Fibroblast of mammary gland (primary cell): Measurements from ENCODE around the gene LDAF1.
"Not testable (repeated sequence)": the region's sequence is repeated elsewhere in the genome, so short reads cannot be mapped to it uniquely, and the experiment has no call there.

Experiments
- DNase-seq: peaks from one replicate; pipeline ENCODE4 v3.0.0-alpha.2; 2010; ENCODE audit warnings: low read depth
- H3K4me3 ChIP-seq: 2 replicates; pipeline ENCODE4 v1.5.1; 2011; ENCODE audit warnings: low read depth, mild to moderate bottlenecking, low read length, moderate library complexity; ENCODE audit not compliant: control insufficient read depth
- CTCF ChIP-seq: conservative IDR thresholded peaks from 2 replicates; pipeline ENCODE4 v1.5.1; 2011; ENCODE audit warnings: low read depth, low read length, inconsistent platforms; ENCODE audit not compliant: control insufficient read depth, insufficient read depth

LDAF1 gene

GRCh38 chr16:21163576-21163975 is 5.1 kb downstream of the LDAF1 start:
- no peak for TF ChIP-seq CTCF
- H3K4me3 ChIP-seq: no peak overlapping the region
- no peak for DNase-seq

- H3K4me3 ChIP-seq: no peak overlapping the region
- TF ChIP-seq CTCF: no peak
- DNase-seq: no peak
Observed at GRCh38 chr16:21164521-21165168, 6.2 kb downstream of the LDAF1 start.

GRCh38 chr16:21166561-21166961 is 8.1 kb downstream of the LDAF1 start:
- H3K4me3 ChIP-seq: no peak overlapping the region
- no peak for TF ChIP-seq CTCF
- DNase-seq: peak; percentile 22

GRCh38 chr16:21167360-21167759 is 8.9 kb downstream of the LDAF1 start:
- H3K4me3 ChIP-seq: no peak overlapping the region
- peak; percentile 92 for DNase-seq
- no peak for TF ChIP-seq CTCF

- no peak for DNase-seq
- no peak overlapping the region for H3K4me3 ChIP-seq
- TF ChIP-seq CTCF: no peak
Observed at GRCh38 chr16:21167929-21168602, 9.6 kb downstream of the LDAF1 start.

GRCh38 chr16:21169249-21169981 is 10.9 kb downstream of the LDAF1 start:
- no peak for TF ChIP-seq CTCF
- H3K4me3 ChIP-seq: no peak overlapping the region
- DNase-seq: peak; percentile 44

GRCh38 chr16:21170116-21170515 is 11.6 kb downstream of the LDAF1 start:
- not testable (repeated sequence) for DNase-seq, H3K4me3 ChIP-seq
